GM23338 (cell line): ENCODE data around the gene GOLGA6A. TPM values are rescaled to one million over a fixed set of nuclear protein-coding genes. Genes with fewer than 3 reads are reported as not detected.

Source experiments
- ATAC-seq: fragments of 200-7000 bp; cut with Tn5 transposase; 3 replicates; pipeline ENCODE4 v1.9.1; 2020
- DNase-seq: peaks from one replicate; pipeline ENCODE4 v3.0.0-alpha.2; 2015; ENCODE audit warnings: low spot score
- H2AFZ ChIP-seq: fragments of 200-600 bp; sonication (generic); 2 replicates; pipeline ENCODE4 v1.8.0; 2016; ENCODE audit warnings: antibody characterized with exemption, mild to moderate bottlenecking, moderate library complexity
- H3F3A ChIP-seq: fragments of 200-600 bp; sonication (generic); replicated peaks from 2 replicates; pipeline ENCODE4 v1.8.0; 2017; ENCODE audit warnings: antibody characterized with exemption, mixed run types, low read depth
- H3K27ac ChIP-seq: fragments of 200-600 bp; sonication (generic); 2 replicates; pipeline ENCODE4 v1.6.1; 2016; ENCODE audit warnings: low read depth
- H3K27me3 ChIP-seq: fragments of 200-600 bp; sonication (generic); 2 replicates; pipeline ENCODE4 v1.8.0; 2016; ENCODE audit warnings: mild to moderate bottlenecking, mixed run types, moderate library complexity; ENCODE audit not compliant: insufficient read depth
- H3K36me3 ChIP-seq: fragments of 200-600 bp; sonication (generic); 2 replicates; pipeline ENCODE4 v1.8.0; 2016; ENCODE audit warnings: mild to moderate bottlenecking; ENCODE audit not compliant: insufficient read depth
- H3K4me1 ChIP-seq: fragments of 200-600 bp; sonication (generic); 2 replicates; pipeline ENCODE4 v1.8.0; 2016; ENCODE audit warnings: mild to moderate bottlenecking, moderate library complexity; ENCODE audit not compliant: insufficient read depth
- H3K4me2 ChIP-seq: fragments of 200-600 bp; sonication (generic); 2 replicates; pipeline ENCODE4 v1.7.1; 2017; ENCODE audit warnings: mixed run types
- H3K4me3 ChIP-seq: fragments of 200-600 bp; sonication (generic); 2 replicates; pipeline ENCODE4 v1.6.1; 2016; ENCODE audit warnings: mixed run types
- H3K79me2 ChIP-seq: fragments of 200-600 bp; sonication (generic); replicated peaks from 2 replicates; pipeline ENCODE4 v1.8.0; 2017; ENCODE audit warnings: mild to moderate bottlenecking; ENCODE audit not compliant: insufficient read depth
- H3K9me2 ChIP-seq: fragments of 200-600 bp; sonication (generic); 2 replicates; pipeline ENCODE4 v1.8.0; 2017; ENCODE audit not compliant: insufficient read depth
- H4K20me1 ChIP-seq: fragments of 200-600 bp; sonication (generic); replicated peaks from 2 replicates; pipeline ENCODE4 v1.8.0; 2017; ENCODE audit warnings: mild to moderate bottlenecking; ENCODE audit not compliant: insufficient read depth
- H3K27ac Mint-ChIP-seq: 2 replicates; pipeline ENCODE4 v1.8.0; 2020; ENCODE audit warnings: inconsistent platforms, mild to moderate bottlenecking, moderate library complexity, mixed read lengths
- H3K27me3 Mint-ChIP-seq: 3 replicates; pipeline ENCODE4 v1.8.0; 2022; ENCODE audit warnings: low read depth, mild to moderate bottlenecking, moderate library complexity, mixed read lengths, inconsistent platforms; ENCODE audit not compliant: insufficient read depth, poor library complexity
- H3K36me3 Mint-ChIP-seq: 3 replicates; pipeline ENCODE4 v1.8.0; 2021; ENCODE audit warnings: low read depth, mild to moderate bottlenecking, inconsistent platforms, moderate library complexity, mixed read lengths
- H3K4me1 Mint-ChIP-seq: 3 replicates; pipeline ENCODE4 v1.8.0; 2020; ENCODE audit warnings: mild to moderate bottlenecking, inconsistent platforms, mixed read lengths
- H3K4me3 Mint-ChIP-seq: 3 replicates; pipeline ENCODE4 v1.8.0; 2021; ENCODE audit warnings: moderate library complexity, mild to moderate bottlenecking, inconsistent platforms, mixed read lengths
- H3K9me3 Mint-ChIP-seq: 3 replicates; pipeline ENCODE4 v1.8.0; 2020; ENCODE audit warnings: moderate library complexity, mild to moderate bottlenecking, inconsistent platforms, mixed read lengths
- ETS1 ChIP-seq: IDR thresholded peaks from 2 replicates; pipeline ENCODE4 v1.6.1; 2016; ENCODE audit warnings: antibody characterized with exemption
- REST ChIP-seq: IDR thresholded peaks from one replicate; pipeline ENCODE4 v1.6.1; 2018; ENCODE audit warnings: antibody characterized with exemption; ENCODE audit not compliant: unreplicated experiment
- ZNF462 ChIP-seq: fragments of 250-450 bp; sonication (Bioruptor Pico); IDR thresholded peaks from 2 replicates; pipeline ENCODE4 v1.5.0; 2020; ENCODE audit warnings: mild to moderate bottlenecking, moderate library complexity
- polyA plus RNA-seq: library from polyadenylated mRNA; unstranded; fragments of >200 nt; fragmentation: Nextera tagmentation; extraction: Ambion mirVana; gene quantifications from 2 replicates; pipeline ENCODE4 v1.2.1, GENCODE V29; 2016
- total RNA-seq: library from RNA; depleted of rRNA; stranded (reverse); fragments of >200 nt; shearing (Covaris generic); gene quantifications from 2 replicates; pipeline ENCODE4 v1.2.3, GENCODE V29; 2014

Gene GOLGA6A
- total and polyA plus RNA-seq, 2 experiments from 2014 or later, result 0.18 to 2.1 TPM

GRCh38 chr15:74034206-74034755 lies 48.1 kb downstream of the GOLGA6A start (continued):
- TF ChIP-seq ZNF462 (CRISPR knock-in tag) (no peak), ETS1 (no peak)

GRCh38 chr15:74032606-74033561 lies 49.5 kb downstream of the GOLGA6A start:
- no peaks in the 10 kb centered on the region; the same call in 2 of the 3 replicates for H3K9me3 Mint-ChIP-seq
- H3K9me2 ChIP-seq, result no peaks in the 10 kb centered on the region
- H4K20me1 ChIP-seq, result no peaks in the 10 kb centered on the region; the same call in 1 of the 2 replicates
- H3K79me2 ChIP-seq, result no peaks in the 10 kb centered on the region
- no peak for DNase-seq
- no peak overlapping the region for H3K4me2 ChIP-seq
- no peak overlapping the region for H3K27ac Mint-ChIP-seq
- H2AFZ ChIP-seq, result no peak overlapping the region
- H3K36me3 Mint-ChIP-seq, result peaks cover 6% of the 10 kb centered on the region; the same call in 2 of the 3 replicates
- peaks cover 6% of the 10 kb centered on the region for H3K4me1 ChIP-seq
- H3K4me3 ChIP-seq, result no peak overlapping the region
- peaks cover 22% of the 10 kb centered on the region for H3K27me3 Mint-ChIP-seq
- H3K4me1 Mint-ChIP-seq, result peaks cover 18% of the 10 kb centered on the region
- TF ChIP-seq REST, result no peak
- no peaks in the 10 kb centered on the region for H3F3A ChIP-seq
- H3K4me3 Mint-ChIP-seq, result no peak overlapping the region
- no peaks in the 10 kb centered on the region for H3K27me3 ChIP-seq
- no peak overlapping the region for H3K27ac ChIP-seq
- ATAC-seq, result no peak
- no peaks in the 10 kb centered on the region for H3K36me3 ChIP-seq
